ENCODE measurements around the gene FAM200A. TPM values are rescaled to one million over a fixed set of nuclear protein-coding genes. Genes with fewer than 3 reads are reported as not detected.
"Not testable (repeated sequence)": the region's sequence is repeated elsewhere in the genome, so short reads cannot be mapped to it uniquely, and the experiment has no call there.

The FAM200A gene
- polyA plus RNA-seq, 3 donors: 16.6 to 16.8 (median 16.7) TPM

DNA sequence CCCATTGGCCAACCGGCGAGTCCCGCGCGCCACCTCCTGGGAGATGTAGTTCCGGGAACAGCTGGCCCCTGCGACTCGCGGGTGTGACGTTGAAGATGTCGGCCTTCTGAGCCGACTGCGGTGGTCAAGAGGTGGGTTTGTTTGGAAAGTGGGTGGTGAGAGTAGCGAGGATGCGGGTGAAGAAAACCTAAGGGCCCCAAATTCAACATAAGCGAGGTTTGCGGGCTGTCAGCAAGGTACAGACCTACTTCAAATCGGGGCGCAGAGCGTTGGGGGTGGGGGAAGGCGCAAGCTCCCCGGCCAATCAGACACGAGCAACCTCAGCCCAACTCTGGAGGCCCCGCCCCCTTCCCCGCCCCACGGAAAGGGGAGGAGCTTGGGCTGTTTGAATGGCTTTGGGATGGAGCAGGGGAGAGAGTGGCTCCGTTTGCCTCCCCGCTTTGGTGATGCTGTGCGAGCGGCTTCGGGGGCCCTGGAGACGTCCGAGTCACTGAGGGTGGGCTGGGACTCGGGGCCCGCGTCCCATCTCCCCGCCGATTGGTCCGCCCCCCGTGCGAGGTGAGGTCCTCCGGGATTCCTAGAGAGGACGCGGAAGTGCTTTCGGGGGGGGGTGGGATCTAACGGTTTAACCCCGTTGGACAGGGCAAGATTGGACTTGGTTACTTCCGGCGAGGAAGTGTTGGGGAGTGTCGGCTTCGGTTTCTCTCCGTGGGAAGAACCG is 47.2 kb downstream of the FAM200A start, which contains the start of gene ZKSCAN5:
Gene ZKSCAN5 (plus strand): TSS at position 60 of the 721 bp plus-strand sequence. CDS start 1,383 bp downstream, outside the sequence.
- DNase-seq (ENCODE audit: low read depth in 3 of 3, low spot score in 2 of 3): peak; percentile 96 to 100 (median 98)

DNA sequence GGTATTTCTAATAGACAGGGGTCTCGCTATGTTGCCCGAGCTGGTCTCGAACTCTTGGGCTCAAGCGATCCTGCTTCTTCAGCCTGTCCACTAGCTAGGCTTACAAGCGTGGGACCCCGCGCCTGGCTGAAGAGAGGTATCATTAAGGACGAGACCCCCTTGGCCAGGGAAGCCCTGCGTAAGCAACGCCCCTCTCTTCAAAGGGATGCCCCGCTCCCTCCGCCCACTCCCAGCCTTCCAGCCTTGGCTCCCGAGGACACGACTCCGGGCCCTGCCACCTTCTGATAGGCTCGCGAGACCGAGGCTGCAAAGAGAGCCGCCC is 47.7 kb downstream of the FAM200A start:
- DNase-seq (ENCODE audit: low read depth in 3 of 3, low spot score in 2 of 3): peak in 1 of 3 donors; percentile 96

DNA sequence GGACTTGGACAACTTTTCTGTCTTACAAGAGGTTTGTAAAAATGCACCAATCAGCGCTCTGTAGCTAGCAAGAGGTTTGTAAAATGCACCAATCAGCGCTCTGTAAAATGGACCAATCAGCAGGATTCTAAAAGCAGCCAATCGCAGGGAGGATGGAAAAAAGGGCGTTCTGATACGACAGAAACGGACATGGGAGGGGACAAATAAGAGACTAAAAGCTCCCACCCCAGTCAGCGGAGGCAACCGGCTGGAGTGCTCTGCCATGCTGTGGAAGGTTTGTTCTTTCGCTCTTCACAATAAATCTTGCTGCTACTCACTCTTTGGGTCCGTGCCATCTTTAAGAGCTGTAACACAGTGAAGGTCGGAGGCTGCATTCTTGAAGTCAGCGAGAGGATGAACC is 50.7 kb downstream of the FAM200A start:
- not testable (repeated sequence) for DNase-seq (ENCODE audit: low read depth in 3 of 3, low spot score in 2 of 3)

DNA sequence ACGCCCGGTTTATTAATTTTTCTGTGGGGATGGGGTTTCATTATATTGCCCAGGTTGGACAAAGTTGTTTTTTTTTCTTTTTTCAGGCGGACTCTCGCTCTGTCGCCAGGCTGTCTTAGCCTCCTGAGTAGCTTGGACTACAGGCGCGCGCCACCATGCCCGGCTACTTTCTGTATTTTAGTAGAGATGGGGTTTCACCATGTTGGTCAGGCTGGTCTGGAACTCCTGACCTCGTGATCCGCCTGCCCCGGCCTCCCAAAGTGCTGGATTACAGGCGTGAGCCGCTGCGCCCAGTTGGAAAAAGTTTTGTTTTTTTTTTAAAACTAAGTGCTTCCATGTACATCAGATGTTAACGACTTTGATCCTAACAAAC is 51.3 kb downstream of the FAM200A start:
- DNase-seq (ENCODE audit: low read depth in 3 of 3, low spot score in 2 of 3): no peak

DNA sequence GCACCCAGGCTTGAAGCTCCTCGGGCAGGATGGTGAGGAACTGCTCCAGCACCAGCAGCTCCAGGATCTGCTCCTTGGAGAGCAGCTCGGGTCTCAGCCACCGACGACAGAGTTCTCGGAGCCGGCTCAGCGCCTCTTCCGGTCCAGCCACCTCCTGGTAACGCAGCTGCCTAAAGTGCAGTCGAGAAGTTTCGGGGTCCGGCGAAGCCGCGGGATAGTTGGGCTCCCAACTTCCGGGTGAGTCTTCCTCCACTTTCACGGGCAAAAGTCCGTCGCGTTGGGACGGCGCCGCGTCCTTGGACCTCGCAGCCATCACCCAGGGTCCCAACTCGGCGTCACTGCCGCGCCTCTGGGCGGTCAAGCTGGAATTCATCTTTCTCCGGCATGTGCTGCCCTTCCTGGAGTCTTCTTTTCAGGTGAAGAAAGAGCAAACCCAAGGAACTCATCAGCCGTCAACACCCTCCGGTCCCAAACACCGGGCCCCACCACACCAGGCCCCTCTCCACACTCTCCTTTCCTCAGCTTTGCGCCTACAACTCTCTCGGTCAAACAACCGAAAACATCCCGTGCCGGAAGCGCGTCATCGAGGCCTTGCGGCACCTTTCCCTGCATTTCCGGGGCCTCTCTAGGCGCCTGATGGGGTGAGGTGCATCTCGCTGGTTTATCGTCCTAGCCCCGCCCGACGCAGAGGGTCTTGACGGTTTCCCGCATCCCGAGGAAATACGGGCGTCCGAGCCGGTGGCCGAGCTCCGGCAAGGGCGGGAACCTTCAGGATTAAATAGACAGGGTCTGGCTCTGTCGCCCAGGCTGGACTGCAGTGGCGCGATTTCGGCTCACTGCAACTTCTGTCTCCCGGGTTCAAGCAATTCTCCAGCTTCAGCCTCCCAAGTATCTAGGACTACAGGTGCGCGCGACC is 51.9 kb downstream of the FAM200A start, which contains the start of gene ZNF394:
Gene ZNF394 (minus strand): TSS at position 561 of the 916 bp plus-strand sequence. CDS start 188 bp downstream, at position 373.
- DNase-seq (ENCODE audit: low read depth in 3 of 3, low spot score in 2 of 3): peak; percentile 85 to 90 (median 87)

DNA sequence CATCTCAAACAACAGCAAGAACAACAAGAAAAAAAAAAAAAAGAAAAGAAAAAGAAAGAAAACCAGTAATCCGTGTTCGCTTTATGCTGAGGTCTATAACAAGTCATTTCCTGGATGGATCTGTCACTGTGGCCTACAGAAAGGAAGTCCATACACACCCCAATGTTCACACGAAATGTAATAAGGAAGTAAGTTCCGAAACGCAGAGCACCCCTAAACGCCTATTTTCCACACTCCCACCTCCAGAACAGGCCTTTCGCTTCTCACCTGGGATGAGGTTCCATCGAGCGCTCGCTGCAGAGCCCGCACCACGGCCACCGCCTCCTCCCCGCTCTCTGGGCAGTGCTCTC is 52.6 kb downstream of the FAM200A start:
- DNase-seq (ENCODE audit: low read depth in 3 of 3, low spot score in 2 of 3): no peak

DNA sequence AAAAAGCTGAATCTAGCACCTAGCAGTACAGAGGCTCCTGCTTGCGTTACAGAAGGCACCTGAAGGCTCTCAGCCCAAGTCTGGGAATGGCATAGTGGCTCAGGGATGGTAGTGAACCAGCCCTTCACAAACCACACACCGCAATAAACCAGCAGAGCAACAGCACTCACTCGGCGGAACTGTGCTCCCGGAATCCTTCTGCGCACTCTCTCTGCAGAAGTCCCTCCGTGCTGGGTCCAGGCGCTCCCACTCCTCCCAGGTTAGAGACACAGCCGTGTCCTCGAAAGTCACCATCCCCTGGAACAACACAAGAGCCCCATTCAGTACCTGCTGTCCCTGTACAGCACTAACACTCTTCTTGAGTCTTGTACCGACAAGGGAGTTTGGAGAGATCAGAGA is 53.4 kb downstream of the FAM200A start:
- no peak for DNase-seq (ENCODE audit: low read depth in 3 of 3, low spot score in 2 of 3)

DNA sequence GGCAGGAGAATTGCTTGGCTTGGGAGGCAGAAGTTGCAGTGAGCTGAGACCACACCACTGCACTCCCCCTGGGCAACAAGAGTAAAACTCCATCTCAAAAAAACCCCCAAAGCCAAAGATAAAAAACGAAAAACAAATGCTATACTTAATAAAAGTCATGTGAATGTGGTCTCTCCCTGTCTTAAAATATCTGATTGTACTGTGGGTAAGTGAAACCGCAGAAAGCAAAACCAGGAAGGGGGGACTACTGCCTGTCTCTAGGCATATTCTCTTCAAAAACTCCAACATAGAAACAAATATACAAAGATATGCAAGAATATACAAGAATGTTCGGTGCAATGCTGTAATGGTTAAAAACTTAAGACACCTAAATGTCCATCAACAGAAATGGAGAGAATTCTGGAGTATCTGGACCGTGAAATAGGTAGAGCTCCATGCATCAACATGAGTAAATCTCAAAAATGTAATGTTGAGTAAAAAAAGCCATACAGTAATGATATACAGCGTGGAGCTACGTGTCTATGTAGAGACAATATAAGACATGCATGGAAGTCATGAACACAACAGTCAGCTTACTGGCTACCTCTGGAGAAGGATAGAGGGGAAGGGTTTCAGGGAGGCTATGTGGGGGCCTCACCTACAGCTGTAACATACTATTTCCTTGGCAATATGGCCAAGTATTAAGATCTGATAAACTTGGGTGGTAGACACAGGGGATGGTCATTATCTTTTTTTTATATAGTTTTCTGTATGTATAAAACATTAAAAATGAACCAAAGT is 54.0 kb downstream of the FAM200A start:
- no peak for DNase-seq (ENCODE audit: low read depth in 3 of 3, low spot score in 2 of 3)

Other genes with a start within 250 kb of the FAM200A start
- gene ARPC1A, start 226.2 kb downstream of the FAM200A start, polyA plus RNA-seq (ENCODE audit: insufficient read length in 3 of 3): 100 to 1,000 TPM; 101 to 113 (median 111) TPM
- 10 to 100 TPM; 30.5 to 34.6 (median 32.2) TPM for gene ARPC1B, start 177.4 kb downstream of the FAM200A start, polyA plus RNA-seq (ENCODE audit: insufficient read length in 3 of 3)
- 100 to 1,000 TPM; 145 to 149 (median 148) TPM for gene PDAP1, start 143.5 kb downstream of the FAM200A start, polyA plus RNA-seq (ENCODE audit: insufficient read length in 3 of 3)
- 100 to 1,000 TPM; 104 to 109 (median 107) TPM for gene BUD31, start 143.1 kb downstream of the FAM200A start, polyA plus RNA-seq (ENCODE audit: insufficient read length in 3 of 3)
- gene PTCD1, start 113.3 kb downstream of the FAM200A start, polyA plus RNA-seq (ENCODE audit: insufficient read length in 3 of 3): 1 to 10 TPM; 3.6 to 4.6 (median 4.1) TPM
- 10 to 100 TPM; 26.8 to 27.8 (median 26.9) TPM for gene CPSF4, start 113.2 kb downstream of the FAM200A start, polyA plus RNA-seq (ENCODE audit: insufficient read length in 3 of 3)
- gene ATP5MF, start 85.9 kb downstream of the FAM200A start, polyA plus RNA-seq (ENCODE audit: insufficient read length in 3 of 3): 100 to 1,000 TPM; 486 to 588 (median 491) TPM
- gene ZNF789, start 79.2 kb downstream of the FAM200A start, polyA plus RNA-seq (ENCODE audit: insufficient read length in 3 of 3): 10 to 100 TPM; 20.3 to 22.5 (median 21.5) TPM
- 10 to 100 TPM; 13.7 to 14.6 (median 14.6) TPM for gene ZNF394, start 51.8 kb downstream of the FAM200A start, polyA plus RNA-seq (ENCODE audit: insufficient read length in 3 of 3)
- gene ZKSCAN5, start 47.5 kb downstream of the FAM200A start, polyA plus RNA-seq (ENCODE audit: insufficient read length in 3 of 3): 10 to 100 TPM; 15.3 to 17.0 (median 16.7) TPM
- gene ZNF655, start 6.5 kb upstream of the FAM200A start, polyA plus RNA-seq (ENCODE audit: insufficient read length in 3 of 3): 10 to 100 TPM; 65.9 to 77.8 (median 74.7) TPM
- 1 to 10 TPM; 2.5 to 3.0 (median 2.7) TPM for gene TMEM225B, start 46.2 kb upstream of the FAM200A start, polyA plus RNA-seq (ENCODE audit: insufficient read length in 3 of 3)
- gene ZSCAN25, start 64.8 kb upstream of the FAM200A start, polyA plus RNA-seq (ENCODE audit: insufficient read length in 3 of 3): 10 to 100 TPM; 16.3 to 21.4 (median 18.1) TPM
- 1 to 10 TPM in 2 of 3 donors, under 1 TPM in 1; 1.00 to 1.4 (median 1.0) TPM for gene CYP3A5, start 127.9 kb upstream of the FAM200A start, polyA plus RNA-seq (ENCODE audit: insufficient read length in 3 of 3)
- 1 to 10 TPM in 1 of 3 donors, under 1 TPM in 2; 0.46 to 1.1 (median 0.69) TPM for gene CYP3A7, start 183.1 kb upstream of the FAM200A start, polyA plus RNA-seq (ENCODE audit: insufficient read length in 3 of 3)
- under 1 TPM; 0.06 to 0.22 (median 0.20) TPM for gene CYP3A4, start 232.1 kb upstream of the FAM200A start, polyA plus RNA-seq (ENCODE audit: insufficient read length in 3 of 3)